GM18508 (cell line): ENCODE results near the gene WDPCP.
"Not testable (repeated sequence)": the region's sequence is repeated elsewhere in the genome, so short reads cannot be mapped to it uniquely, and the experiment has no call there.

Source experiments
- ATAC-seq: cut with Tn5 transposase; IDR thresholded peaks from one replicate; pipeline ENCODE4 v1.9.1; 2021; ENCODE audit warnings: moderate number of reproducible peaks; ENCODE audit not compliant: insufficient read depth, unreplicated experiment

The WDPCP gene

GRCh38 chr2:63477686-63478085, 110.6 kb downstream of the WDPCP start:
- ATAC-seq, result no peak

GRCh38 chr2:63469313-63469712, 119.0 kb downstream of the WDPCP start:
- not testable (repeated sequence) for ATAC-seq

DNA sequence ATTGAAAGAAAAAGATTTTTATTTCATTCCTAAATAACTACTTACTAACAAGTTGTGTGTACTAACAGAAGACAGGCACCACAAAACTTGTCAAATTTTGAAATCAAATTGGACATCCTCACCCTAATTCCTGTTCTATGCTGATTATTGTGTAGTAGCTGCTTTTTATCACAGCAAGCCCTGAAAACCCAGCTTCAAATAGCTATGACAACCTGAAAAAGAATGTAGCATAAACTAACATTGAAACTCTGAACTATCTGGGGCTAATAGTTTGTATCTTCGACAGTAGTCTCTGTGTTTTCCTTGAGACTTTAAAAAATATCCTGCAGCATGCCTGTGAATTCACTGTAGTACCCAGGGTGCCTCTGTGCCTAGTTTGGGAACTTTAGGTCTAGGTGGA, 122.6 kb downstream of the WDPCP start:
- no peak for ATAC-seq

DNA sequence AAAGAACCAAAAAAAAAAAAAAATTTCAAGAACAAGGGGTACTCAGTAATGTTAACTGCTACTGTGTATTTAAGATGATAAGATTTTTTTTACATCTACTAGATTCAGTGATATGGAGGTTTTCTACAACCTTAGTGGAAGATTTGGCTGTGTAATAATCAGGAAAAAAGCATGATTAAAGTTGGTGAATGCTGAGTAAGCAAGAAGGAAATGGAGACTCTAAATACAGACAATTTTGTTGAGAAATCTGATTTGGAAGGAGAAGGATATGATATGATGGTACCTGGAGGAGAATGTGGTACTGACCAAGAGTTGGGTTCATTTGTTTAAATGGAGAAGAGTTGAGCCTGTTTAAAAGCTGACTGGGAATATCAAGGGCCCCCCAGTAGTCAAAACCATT, 125.1 kb downstream of the WDPCP start:
- ATAC-seq, result no peak

DNA sequence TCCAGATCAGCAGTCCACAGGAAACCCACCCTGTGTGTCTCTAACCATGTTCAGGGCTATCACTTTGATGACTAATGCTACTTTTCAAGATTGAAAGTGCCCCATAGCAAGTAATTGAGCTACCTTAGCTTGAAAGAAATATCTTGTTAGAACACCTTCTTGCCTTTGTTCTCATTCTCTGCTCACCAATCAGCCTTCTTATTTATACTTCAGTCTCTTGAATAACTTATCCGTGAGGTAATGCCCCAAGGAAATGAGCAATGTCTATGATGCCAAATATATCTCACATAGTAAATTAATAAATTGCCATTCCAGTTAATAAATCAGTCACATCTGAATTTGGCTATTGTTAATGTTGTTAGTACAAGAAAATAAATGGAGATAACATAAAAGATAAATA, 141.6 kb downstream of the WDPCP start:
- no peak for ATAC-seq

DNA sequence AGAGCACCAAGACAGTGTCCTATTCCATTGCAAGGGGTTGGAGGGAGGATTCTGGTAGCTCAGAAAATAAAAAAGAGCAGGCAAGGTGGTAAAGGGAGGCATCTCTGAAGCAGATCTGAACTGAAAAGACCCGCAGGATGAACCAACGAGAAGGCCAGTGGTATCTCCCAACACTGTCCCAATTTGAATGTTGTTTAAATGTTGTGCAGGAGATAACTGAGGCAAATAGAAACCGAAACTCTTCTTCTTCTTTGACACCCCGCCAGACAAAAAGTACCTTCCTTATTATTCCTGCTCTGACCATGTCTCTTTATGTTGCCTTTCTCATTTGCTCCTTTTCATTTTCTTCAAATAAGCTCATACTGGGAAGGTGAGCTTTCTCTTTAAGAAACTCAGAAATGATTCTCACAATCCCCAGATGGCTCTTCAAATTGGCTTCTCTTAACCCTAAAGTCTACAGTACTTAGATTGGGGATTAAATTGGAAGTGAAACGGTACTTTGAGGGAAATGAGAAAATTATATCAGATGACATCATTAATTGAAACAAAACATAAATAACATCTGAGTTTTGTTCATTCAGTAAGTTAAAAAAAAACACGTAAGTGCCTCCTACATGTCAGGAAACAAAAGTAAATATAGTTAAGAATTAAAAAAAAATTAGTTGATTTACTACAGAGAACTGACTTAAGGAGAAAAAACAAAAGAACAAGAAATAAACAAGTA, 143.6 kb downstream of the WDPCP start:
- ATAC-seq, result no peak

GRCh38 chr2:63440612-63441011, 147.7 kb downstream of the WDPCP start:
- no peak for ATAC-seq

DNA sequence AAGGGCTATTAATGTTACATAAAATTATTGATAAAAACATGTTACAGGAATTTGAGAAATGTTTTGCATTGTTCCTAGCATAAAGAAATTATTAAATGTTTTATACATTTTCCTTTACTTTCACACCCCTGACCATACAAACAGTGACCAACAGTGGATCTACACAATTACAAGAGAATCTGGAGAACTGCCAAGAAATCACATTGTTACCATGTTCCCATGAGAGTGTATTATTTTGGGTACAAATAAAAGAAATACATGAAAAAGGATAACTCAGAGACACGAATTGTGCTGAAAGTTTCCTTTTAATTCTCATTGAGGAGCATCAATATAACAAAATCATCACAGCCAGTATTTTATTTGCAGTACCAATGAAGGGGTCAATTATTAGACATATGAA, 150.1 kb downstream of the WDPCP start:
- ATAC-seq, result no peak

GRCh38 chr2:63436488-63436887, 151.8 kb downstream of the WDPCP start:
- ATAC-seq, result no peak

GRCh38 chr2:63435070-63435469, 153.2 kb downstream of the WDPCP start:
- ATAC-seq, result no peak

- no peak for ATAC-seq
Measured at GRCh38 chr2:63434024-63435001, 154.0 kb downstream of the WDPCP start.

DNA sequence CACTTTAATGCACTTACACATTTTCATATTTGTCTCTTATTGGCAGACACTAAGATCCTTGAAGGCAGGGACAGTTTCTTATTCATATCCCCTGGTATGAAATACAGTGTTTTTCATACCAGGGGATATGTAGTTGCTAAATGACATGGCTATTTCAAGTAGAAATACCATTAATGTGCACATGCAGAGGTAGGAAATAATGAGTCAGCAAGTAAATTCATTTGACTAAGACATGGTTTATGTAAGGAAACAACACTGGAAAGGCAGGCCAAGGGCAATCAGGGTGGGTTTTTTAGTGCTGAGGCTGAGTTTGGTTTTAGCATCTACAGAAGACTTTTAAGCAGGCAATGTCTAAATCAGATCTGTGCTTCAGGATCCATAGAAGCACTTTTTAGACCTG, 155.9 kb downstream of the WDPCP start:
- no peak for ATAC-seq

- ATAC-seq, result no peak
Measured at GRCh38 chr2:63425606-63426005, 162.7 kb downstream of the WDPCP start.

DNA sequence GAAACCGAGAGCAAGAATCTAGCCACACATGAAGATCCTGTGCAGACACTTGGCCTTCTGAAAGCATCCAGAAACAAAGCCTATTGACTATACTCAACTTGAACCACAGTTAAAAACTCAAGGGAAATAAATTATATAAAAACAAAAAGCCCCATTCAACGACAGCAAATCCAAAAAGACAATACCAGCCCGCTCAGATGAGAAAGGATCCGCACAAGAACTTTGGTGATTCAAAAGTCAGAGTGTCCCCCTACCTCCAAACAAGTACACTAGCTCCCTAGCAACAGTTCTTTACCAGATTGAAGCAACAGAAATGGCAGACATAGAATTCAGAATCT, 163.2 kb downstream of the WDPCP start:
- no peak for ATAC-seq

GRCh38 chr2:63424329-63425078, 163.8 kb downstream of the WDPCP start:
- peak; percentile 91 for ATAC-seq

DNA sequence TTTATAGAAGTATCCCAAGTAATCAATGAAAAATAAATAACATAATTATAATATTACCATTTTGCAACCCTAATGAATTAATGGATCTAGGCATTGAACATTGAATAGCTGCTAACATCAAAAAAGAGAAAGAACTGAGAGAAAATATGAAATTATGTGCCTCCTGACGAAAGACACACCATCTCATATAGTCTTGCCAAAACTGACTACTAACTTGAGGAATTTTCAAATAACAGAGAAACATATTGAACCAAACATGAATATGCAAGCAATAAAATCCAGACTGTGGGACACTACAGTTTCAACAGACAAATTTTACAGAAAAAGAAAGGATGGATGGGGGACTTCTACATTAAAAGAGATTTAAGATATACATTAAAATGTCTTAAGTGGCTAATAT, 165.7 kb downstream of the WDPCP start:
- no peak for ATAC-seq

- no peak for ATAC-seq
Measured at GRCh38 chr2:63408530-63408929, 179.7 kb downstream of the WDPCP start.

DNA sequence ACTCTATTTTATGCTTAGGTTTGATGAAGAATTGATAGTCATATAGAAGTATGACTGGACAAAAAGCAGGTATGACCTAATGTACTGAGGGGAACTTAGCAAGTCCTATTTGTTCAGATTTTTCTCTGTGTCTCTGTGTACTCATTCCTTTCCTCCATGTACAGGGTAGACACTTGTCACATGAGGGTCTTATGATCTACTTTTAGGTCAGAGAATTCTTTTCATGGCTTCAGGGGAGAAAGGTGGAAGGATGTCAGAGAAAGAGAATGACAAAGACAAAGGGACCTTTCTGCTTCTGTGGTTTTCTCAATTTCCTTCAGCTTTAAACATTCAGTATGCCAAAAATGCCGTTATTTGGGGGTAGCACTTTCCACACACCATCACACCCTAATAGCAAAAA, 181.6 kb downstream of the WDPCP start:
- ATAC-seq, result no peak

GRCh38 chr2:63403820-63404219, 184.5 kb downstream of the WDPCP start:
- ATAC-seq, result no peak

- not testable (repeated sequence) for ATAC-seq
Measured at GRCh38 chr2:63402889-63403288, 185.4 kb downstream of the WDPCP start.

GRCh38 chr2:63399156-63399555, 189.1 kb downstream of the WDPCP start:
- ATAC-seq, result no peak
